Measurements from ENCODE around the gene UPK1A.
"Not testable (repeated sequence)": the region's sequence is repeated elsewhere in the genome, so short reads cannot be mapped to it uniquely, and the experiment has no call there.

The UPK1A gene

DNA sequence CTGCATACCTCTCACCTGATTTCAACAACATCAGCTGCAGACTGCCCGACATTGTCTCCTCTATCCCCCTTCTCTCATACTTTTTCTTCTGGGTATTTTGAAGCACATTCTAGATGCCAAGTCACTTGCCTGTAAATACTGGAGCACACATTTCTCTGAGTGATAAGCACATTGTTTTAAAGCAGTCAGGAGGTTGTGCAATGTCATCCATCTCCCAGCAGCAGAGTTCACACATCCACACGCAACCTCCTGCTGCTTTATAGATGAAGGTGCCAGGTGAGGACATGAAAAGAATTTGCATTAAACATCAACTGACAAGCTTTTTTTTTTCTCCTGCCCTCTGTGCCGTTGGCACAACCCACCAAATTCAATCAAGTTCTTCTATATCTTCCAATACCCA lies 5.5 kb downstream of the UPK1A start:
- no peak overlapping the region for H3K4me3 ChIP-seq (ENCODE audit: low read depth, low read length)
- no peak for DNase-seq (ENCODE audit: low read depth)

DNA sequence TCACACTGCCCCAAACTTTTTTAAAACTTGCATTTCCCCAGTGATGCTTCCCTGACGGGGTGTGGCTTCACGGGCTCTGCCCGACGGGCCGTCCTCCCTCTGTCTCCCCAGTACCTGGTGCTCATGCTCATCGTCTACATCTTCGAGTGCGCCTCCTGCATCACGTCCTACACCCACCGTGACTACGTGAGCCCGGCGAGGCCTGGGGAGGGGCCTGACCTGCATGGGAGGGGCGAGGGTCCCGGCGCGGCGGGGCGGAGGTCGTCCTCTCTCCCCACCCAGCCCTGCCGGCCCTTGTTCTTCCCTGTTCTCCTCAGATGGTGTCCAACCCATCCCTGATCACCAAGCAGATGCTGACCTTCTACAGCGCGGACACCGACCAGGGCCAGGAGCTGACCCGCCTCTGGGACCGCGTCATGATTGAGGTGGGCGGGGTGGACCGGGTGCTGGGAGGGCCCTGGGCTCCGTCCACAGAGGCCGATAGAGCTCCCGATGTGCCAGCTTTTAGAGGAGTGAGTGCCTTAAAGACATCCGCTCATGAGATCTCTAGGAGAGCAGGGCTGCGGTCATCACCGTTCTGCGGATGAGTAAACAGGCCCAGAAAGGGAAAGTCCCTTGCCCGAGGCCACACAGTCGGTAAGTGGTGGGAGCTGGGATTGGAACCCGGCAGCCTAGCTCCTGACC lies 6.9 kb downstream of the UPK1A start:
- DNase-seq (ENCODE audit: low read depth), result no peak
- peak overlapping the region; percentile 45 for H3K4me3 ChIP-seq (ENCODE audit: low read depth, low read length)

DNA sequence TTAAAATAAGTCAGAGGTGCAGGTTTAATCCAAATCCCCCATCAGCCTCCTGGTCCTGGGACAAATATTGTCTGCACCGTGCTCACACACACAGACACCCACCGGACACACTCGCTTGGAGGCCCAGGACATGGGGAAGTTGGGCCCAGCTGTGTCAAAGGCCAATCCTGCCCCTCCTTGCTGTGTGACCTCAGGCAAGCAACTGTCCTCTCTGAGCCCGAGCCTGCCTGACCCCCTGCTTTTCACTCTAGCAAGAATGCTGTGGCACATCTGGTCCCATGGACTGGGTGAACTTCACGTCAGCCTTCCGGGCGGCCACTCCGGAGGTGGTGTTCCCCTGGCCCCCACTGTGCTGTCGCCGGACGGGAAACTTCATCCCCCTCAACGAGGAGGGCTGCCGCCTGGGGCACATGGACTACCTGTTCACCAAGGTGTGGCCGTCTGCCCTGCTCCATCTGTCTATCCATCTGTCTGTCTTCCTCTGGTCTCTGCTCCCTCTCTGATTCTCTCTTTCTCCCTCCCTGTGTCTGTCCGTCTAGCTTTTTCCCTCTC lies 9.3 kb downstream of the UPK1A start:
- H3K4me3 ChIP-seq (ENCODE audit: low read depth, low read length), result no peak overlapping the region
- DNase-seq (ENCODE audit: low read depth), result no peak

DNA sequence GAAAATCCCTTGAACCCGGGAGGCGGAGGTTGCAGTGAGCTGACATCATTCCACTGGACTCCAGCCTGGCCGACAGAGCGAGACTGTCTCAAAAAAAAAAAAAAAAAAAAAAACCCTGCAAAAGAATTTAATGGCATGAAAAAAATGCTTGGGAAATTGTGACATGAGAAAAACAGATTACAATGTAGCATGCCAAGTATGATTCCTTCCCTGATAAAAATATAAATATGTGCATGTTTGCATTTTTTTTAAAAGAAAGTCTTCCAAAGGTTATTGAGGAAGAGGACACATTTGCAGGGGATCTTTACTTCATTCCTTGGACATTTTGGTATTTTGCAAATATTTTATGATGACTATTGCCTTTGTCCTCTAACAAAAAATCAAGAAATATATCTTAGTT lies 23.5 kb downstream of the UPK1A start:
- no peak overlapping the region for H3K4me3 ChIP-seq (ENCODE audit: low read depth, low read length)
- no peak for DNase-seq (ENCODE audit: low read depth)

DNA sequence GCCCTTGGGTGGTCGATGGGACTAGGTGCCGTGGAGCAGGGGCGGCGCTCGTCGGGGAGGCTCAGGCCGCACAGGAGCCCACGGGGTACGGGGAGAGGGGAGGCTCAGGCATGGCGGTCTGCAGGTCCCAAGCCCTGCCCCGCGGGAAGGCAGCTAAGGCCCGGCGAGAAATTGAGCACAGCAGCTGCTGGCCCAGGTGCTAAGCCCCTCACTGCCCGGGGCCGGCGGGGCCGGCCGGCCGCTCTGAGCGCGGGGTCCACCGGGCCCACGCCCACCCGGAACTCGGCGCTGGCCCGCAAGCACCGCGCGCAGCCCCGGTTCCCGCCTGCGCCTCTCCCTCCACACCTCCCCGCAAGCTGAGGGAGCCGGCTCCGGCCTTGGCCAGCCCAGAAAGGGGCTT lies 24.8 kb downstream of the UPK1A start:
- not testable (repeated sequence) for DNase-seq (ENCODE audit: low read depth); H3K4me3 ChIP-seq (ENCODE audit: low read depth, low read length)

DNA sequence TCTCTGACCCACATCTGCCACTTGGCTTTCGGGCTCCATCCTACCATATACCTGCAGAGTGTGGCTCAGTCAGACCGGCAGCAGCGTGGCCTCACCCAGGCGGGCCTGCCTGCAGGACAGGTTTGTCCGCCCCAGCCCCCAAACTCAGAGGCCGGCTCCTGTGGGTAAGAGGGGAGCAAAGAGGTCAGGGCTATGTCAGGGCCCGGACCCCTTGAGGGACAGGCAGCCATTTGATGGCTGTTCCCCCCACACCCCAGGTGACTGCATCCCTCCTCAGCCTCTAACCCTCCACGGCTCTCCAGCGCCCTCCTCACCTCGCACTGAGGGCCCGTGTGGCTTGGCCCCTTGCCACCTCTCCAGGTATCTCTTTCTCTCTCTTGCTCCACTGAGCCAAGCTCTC lies 25.7 kb downstream of the UPK1A start:
- DNase-seq (ENCODE audit: low read depth), result no peak
- H3K4me3 ChIP-seq (ENCODE audit: low read depth, low read length), result no peak overlapping the region

DNA sequence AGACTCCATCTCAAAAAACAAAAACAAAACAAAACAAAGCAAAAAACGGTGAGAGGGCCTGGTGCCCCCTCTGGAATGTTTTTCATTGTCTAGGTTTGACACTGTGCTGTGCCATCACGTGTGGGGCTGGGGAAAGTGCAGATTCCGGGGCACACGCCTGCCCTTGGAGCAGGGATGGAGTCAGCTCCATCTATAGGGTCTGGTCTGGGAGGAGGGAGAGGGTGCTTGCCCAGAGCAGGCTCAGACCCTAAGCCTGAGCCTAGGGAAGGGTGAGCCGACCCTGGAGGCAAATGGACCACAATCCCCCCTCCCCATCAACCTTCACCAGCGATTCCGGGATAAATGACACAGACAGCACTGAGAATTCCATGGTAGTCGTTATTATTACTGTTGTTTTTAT lies 27.1 kb downstream of the UPK1A start:
- no peak overlapping the region for H3K4me3 ChIP-seq (ENCODE audit: low read depth, low read length)
- no peak for DNase-seq (ENCODE audit: low read depth)

DNA sequence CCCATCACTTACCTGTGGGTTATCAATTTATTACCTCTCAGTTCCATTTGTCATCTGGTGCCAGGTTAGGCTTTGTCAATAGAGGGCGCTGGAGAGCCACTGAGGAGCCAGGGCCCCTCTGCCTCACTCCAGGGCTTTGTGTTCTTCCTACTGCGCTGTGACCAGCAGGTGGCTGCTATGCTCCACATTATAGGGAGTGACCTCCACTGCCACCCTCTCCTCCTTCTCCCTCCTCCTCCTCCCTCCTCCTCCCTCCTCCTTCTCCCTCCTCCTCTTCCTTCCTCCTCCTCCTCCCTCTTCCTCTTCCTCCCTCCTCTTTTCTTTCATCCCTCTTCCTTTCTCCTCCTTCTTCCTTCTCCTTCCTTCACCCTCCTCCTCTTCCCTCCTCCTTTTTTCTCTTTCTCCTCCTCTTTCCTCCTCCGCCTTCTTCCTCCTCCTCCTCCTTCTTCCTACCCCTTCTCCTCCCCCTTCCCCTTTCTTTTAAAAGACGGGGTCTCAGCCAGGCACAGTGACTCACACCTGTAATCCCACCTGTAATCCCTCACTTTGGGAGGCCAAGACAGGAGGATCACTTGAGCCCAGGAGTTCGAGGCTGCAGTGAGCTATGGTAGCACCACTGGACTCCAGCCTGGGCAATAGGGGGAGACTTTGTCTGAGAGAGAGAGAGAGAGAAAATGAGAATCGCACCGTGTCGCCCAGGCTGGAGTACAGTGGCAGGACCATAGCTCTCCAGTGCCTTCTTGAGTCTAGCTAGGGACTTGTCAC lies 27.7 kb downstream of the UPK1A start:
- no peak overlapping the region for H3K4me3 ChIP-seq (ENCODE audit: low read depth, low read length)
- no peak for DNase-seq (ENCODE audit: low read depth)

DNA sequence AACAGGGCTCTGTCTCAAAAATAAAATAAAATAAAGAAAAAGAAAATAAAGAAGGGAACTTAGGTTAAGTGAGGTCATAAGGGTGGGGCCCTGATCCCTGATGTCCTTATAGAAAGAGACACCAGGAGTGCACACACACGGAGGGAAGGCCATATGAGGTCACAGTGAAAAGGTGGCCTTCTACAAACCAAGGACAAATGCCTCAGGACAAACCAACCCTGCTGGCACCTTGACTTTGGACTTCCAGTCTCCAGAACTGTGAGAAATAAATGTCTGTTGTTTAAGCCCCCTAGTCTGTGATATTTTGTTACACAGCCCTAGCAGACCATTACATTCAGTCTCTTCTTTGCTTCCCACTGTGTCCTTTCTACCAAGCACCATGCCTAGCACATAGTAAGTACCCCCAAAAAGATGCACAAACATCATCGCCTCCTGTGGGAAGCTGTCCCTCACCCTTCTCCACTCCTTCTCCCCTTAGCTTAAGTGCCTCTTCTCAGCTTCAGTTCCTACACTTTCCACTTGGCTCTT lies 29.6 kb downstream of the UPK1A start:
- no peak for DNase-seq (ENCODE audit: low read depth)
- H3K4me3 ChIP-seq (ENCODE audit: low read depth, low read length), result no peak overlapping the region

DNA sequence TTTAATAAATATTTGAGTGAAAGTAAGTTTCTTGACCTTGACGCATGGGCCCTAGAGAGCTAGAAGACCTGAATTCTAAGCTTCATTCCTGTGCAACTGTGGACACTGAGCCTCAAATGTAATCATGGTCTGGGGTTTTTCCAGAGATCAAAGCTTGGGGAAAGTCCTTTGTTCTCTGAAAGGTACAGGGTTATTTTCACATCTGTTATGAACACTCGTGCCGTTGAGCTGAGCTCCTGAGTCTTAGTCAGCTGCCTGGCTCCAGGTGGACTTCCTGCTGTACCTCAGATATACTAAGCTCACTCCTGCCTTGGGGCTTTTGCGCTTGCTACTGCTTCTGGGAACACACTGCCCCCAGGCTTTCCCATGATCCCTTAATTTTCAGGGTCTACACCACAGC lies 30.5 kb downstream of the UPK1A start:
- DNase-seq (ENCODE audit: low read depth), result no peak
- H3K4me3 ChIP-seq (ENCODE audit: low read depth, low read length), result no peak overlapping the region

DNA sequence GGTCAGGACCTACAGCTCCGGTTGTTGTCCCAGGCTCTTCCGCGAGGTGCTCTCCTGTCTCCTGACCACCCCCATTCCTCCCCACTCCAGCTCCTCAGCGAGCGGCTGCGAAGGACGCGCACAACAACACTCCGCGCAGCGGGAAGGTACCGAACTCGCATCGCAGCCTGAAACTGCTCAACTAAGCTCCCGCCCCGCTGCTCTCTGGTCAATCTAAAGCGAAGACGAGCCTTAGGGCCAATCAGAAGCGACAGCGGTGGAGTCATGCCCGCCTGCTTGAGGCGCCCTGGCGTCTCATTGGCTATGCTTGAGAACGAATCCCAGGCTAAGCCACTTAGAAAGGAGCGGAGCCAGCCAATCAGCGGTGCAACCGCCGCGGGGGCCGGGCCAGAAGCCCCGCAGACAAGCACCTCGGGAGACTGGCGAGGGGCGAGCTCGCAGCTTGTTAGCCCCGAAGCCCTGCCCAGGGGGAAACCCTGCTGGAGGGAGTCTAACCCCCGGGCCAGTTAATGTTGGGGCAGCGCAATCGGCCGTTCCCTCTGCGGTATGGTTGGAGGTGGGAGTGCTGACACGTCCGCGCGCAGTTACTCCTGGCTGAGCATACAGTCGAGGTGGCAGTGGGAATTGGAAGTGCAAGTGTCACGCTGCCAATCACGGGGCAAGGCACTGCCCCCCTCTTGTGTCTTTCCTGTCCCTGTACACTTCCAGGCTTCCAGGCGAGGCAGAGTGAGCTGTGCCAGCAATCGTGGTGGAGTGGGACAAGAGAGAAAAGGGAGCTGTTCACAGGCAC lies 36.1 kb downstream of the UPK1A start:
- H3K4me3 ChIP-seq (ENCODE audit: low read depth, low read length), result peak overlapping the region; percentile 69
- DNase-seq (ENCODE audit: low read depth), result peak; percentile 91

DNA sequence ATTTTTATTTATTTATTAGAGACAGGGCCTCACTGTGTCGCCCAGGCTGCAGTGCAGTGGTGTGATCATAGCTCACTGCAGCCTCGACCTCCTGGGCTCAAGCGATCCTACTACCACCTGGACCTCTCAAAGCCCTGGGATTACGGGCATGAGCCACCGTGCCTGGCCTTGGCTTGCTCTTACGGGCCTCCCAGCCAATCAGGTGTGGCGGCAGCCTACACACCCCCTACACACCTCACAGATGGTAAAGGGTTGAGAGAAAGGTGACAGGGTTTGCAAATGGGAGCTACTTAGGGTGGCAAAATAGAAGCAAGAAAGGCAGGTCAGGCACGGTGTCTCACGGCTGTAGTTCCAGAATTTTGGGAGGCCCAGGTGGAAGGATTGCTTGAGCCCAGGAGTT lies 37.0 kb downstream of the UPK1A start:
- H3K4me3 ChIP-seq (ENCODE audit: low read depth, low read length), result no peak overlapping the region
- no peak for DNase-seq (ENCODE audit: low read depth)

DNA sequence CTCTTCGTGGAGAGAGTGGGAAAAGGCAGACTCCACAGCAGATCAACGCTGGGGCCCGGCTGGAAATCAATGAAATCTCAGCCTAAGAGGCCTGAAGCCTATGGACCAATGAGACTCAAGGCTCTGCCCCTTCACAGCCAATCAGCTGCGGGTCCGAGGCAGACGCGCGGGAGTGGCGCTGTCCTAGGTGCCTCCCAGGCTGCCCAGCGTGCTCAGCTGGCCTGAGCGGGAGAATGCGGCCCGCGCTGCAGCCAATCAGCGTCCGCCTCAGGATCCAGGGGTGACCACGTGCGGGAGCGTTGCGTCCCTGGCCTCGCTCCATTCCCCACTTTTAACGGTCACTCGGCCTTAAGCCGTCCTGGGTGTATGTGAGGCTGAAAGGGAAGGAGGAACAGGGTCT lies 37.9 kb downstream of the UPK1A start, which contains the start of gene ZBTB32:
Gene ZBTB32 (plus strand): TSS at position 341 of the 400 bp plus-strand sequence. CDS start 10,069 bp downstream, outside the sequence.
- no peak for DNase-seq (ENCODE audit: low read depth)
- no peak within 1 kb of the TSS for H3K4me3 ChIP-seq (ENCODE audit: low read depth, low read length)

DNA sequence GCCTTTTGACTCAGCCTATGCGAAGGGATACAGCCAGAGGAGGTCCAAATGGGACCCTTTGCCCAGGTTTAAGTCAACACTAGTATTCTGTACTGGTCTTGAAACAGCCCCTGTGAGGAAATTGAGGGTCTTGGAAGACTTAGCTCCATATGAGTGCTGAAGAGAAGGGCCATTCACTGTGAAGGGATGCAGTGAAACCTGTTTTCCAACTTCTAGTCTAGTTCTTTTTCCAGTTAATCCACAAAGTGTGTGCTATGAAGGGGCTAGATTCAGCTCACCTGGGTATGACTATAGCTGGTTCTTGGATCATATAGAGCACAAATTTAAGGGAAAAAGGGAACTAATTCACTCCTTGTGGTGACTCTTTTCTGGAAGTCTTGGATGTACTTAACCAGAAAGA lies 42.1 kb downstream of the UPK1A start:
- no peak overlapping the region for H3K4me3 ChIP-seq (ENCODE audit: low read depth, low read length)
- DNase-seq (ENCODE audit: low read depth), result no peak

DNA sequence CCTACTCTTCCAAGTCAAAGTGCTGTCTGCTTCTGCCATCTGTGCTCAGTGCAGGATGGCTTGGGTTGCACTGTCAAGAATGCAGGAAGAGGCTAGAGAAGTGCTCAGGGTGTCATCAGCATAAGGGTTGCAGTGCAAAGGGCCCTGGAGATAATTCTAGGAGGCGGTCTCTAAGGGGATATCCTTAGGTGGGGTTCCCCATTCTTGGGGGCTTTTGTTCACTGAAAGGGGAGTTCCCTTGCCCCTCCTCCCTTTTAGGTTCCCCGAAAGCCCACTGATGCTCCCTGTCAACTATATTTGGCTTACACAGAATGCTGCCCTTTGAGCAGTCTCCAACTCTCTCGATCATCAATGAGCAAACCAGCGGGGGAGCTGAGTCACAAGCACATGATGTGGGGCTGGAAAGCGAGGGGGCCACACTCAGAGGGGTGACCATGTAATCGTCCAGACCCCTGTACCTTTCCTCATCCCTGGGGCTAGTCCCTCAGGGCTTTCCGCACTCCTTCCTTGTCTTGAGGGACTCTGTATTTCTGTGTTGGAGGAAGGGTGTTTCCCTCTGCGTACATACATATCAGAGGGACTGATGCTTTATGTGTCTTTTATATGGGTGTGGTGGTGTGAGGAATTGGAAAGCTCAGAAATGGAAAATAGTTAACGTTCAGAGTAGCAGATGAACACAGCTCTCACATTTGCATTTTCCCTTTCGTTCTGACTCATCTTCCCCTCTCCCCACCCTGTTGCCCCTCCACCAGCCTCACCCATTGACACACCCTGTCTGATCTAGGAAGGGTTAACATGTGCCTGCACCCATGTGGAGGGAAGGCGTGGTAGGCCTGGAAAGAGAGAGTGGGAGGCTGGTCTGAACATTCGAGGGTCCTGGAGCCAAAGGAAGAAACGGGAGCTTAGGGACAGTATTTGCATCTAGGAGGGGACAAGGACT lies 44.7 kb downstream of the UPK1A start:
- DNase-seq (ENCODE audit: low read depth), result no peak
- H3K4me3 ChIP-seq (ENCODE audit: low read depth, low read length), result no peak overlapping the region

DNA sequence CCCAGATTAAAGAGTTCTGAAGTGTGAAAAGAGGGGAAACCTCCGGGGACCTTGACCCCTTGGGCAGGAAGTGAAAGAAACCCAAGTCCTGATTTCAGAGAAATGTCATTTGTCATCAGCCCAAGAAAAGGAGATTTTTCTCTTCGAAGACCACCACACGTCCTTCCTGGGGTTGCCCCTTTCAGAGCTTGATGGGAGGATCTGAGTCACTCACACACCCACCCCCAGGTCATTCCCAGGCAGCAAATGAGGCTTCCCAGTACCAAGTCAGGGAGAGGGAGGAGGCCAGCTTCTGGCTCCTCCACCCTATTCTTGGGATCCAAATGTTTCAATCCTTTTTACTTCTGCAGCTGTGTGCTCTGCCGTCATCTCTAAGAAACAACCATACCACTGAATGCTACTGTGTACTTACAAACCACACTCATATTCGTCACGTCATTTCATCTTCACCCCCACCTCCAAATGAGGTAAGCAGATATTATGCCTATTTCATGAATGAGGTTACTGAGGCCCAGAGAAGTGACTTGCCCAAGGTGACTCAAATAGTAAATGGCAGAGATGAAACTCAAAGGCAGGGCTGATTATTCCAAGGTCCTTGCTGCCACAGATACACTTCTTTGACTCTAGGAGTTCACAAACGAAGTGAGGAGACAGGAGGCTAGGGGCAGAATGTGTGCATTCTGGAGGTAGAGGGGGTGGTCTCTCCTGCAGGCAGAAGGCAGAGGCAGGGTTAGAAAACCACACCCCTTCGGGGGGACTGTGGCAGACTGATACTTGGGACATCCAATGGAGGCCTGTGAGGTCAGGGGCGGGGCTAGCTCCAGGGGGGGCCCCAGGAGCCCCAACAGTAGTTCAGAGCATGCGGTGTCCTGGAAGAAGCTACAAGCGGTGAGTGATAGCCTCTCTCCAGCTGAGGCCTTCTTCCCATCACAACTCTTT lies 46.5 kb downstream of the UPK1A start:
- H3K4me3 ChIP-seq (ENCODE audit: low read depth, low read length), result no peak overlapping the region
- no peak for DNase-seq (ENCODE audit: low read depth)

DNA sequence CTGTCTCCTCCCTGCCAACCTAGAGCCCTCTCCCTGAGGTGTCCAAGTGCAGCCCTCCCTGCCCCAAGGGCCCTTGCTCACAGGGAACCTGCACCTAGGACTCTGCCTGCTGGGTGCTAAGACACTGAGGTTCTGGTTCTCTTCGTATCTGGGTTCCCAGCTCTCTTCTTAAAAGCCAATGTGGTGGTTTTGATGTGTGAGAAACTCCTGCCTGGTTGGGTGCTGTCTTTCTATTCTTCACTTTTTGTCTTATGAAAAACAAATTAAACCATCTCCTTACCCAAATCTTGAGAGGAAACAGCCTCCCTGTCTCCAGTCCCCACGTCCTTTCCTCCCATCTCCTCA lies 47.2 kb downstream of the UPK1A start:
- no peak for DNase-seq (ENCODE audit: low read depth)

More for the DNA sequence above, 47.2 kb downstream of the UPK1A start:
- H3K4me3 ChIP-seq (ENCODE audit: low read depth, low read length), result no peak overlapping the region
